GM11168 (cell line): Measurements from ENCODE around the gene SYN1.

Source experiments
- in situ Hi-C: fragments of 300-500 bp; cut with MboI; formaldehyde crosslinking; loops from one replicate; pipeline ENCODE4 v1.12.0; 2022; ENCODE audit warnings: low sequenced_read_pairs; ENCODE audit not compliant: unreplicated experiment

SYN1 gene

DNA sequence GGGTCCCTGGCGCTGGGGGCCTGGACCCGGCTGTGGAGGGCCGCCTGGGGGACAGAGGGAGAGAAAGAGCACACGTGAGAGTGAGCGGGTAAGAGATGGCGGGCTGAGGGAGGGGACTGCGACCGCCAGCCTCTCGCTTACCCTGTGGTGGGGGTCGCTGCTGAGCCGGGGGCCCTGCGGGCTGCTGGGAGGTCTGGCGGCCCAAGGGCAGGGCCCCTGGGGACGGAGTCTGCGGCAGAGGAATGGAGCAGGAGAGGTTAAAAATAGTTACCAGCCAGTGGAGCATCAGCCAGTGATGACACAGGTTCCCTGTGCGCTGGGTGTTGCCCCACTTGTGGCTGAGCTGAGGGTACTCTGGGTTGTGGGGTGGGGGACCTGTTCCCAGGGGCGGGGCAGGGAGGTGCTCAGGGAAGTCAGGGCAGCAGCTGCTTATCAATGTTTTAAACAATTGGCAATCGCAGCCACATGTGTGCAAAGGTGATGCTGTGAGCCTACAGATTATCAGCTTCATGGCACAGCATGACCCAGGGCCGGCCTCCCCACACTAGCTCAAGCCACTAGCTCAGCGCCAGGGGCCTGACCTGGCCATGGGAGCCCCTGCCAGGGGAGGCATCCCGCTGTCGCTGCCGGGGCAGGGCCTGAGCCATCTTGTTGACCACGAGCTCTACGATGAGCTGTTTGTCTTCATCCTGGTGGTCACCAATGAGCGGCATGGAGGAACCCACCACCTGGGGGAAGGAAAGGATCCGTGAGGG lies 44.9 kb downstream of the SYN1 start:
- in situ Hi-C loops, result no loop called here

DNA sequence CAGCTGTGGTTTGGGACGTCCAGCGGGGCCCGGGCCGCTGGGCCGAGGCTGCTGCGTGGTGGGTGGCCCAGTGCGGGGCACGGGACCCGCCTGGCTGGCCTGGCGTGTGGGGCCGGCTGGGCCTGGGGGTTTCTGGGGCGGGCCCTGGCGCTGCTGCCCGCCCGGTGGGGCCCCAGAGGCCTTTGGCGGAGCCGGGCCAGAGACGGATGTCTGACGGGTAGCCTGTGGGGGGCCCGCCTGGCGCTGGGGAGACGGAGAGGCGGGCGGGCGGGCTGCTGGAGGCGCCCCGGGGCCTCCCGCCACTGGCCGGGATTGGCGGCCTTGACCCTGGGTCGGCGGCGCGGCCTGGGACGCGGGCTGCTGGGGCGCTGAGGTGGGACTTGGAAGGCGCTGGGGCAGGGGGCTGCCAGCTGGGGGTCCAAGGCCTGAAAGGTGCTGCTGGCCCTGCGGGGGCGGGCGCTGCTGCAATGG lies 45.5 kb downstream of the SYN1 start:
- in situ Hi-C loops, result no loop called here

DNA sequence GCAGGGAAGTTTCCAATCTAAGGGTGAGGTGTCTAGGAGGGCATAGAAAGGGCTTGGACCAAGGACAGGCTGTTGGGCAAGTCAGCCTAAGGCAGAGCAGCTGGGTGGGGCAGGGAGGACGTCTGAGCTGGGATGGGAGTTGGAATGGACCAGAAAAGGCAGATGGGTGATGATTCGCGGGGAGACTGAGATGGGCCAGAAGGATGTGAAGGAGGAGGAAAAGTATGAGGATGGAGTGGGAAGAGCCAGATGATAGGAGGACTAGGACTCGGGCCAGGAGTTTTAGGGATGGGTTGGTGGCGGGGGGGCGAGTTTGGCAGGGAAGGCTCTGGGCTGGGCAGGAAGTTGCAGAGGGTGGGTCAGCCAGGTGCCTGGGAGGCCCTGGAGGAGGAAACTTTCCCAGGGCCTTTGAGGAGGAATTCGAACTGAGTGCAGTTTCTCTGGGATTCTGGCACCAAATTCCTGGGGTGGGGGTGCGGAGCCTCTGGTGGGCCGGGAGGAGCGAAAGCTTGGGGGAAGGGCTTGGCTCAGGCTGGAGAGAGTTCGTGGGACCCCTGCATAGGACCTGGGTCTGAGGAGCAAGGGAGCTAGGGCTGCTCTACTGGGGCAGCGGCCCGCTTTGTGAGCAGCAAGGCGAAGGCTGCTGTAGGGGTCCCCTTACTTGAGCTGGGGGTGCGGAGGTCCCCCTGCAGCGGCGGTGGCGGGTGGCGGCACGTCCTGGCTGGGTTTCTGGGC lies 46.1 kb downstream of the SYN1 start:
- in situ Hi-C loops, result no loop called here

DNA sequence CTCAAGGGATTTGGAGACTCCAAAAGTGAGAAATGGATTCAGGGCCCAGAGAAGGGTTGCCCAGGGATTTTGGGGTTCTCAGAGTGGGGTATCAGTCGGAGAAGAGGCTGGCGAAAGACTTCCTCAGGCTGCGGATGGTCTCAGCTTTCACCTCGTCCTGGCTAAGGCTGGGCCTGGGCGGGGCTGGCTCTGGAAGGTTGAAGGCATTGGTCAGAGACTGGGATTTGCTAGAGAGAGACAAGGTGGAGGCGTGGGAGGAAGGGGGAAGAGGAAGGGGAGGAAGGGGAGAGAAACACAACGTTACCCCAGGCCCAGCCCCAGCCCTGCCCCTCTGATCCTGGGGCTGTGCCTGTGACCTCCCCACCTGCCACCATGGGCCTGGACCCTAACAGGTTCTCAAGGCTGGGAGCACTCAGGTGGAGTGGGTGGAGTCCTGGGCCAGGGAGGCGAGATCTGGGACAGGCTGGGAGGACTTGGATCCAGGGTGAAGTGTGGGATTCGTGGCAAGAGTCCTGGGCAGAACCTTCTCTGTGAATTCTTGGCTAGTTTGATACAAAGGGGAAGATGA lies 46.8 kb downstream of the SYN1 start:
- in situ Hi-C loops, result no loop called here

DNA sequence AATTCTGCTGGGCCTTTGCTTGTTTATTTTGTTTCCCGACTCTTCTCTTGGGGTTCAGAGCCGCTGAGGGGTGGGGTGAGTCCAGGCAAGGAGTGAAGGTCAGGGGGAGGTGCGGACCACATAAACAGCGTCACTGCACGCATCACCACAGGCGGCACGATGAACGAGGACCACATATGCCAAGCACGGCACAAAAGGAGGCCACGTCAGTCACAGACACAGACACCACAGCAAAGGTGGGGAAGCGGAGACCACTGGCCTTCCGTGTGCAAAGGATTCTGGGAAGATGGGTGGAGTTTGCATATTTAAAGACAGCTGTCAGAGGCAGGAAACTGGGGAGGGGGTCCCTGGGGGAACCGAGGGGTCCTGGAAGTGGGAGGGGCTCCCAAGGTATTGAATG lies 47.8 kb downstream of the SYN1 start:
- in situ Hi-C loops, result no loop called here

DNA sequence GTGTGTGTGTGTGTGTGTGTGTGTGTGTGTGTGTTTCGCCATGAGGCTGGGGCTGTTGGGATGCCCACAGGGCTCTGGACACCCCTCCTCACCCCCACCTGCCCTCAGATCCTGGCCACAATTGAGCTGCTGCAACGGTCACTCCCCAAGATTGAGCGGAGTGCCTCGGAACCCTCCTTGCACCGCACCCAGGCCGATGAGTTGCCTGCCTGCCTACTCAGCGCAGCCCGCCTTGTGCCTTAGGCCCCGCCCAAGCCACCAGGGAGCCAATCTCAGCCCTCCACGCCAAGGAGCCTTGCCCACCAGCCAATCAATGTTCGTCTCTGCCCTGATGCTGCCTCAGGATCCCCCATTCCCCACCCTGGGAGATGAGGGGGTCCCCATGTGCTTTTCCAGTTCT lies 48.4 kb downstream of the SYN1 start:
- in situ Hi-C loops, result no loop called here

DNA sequence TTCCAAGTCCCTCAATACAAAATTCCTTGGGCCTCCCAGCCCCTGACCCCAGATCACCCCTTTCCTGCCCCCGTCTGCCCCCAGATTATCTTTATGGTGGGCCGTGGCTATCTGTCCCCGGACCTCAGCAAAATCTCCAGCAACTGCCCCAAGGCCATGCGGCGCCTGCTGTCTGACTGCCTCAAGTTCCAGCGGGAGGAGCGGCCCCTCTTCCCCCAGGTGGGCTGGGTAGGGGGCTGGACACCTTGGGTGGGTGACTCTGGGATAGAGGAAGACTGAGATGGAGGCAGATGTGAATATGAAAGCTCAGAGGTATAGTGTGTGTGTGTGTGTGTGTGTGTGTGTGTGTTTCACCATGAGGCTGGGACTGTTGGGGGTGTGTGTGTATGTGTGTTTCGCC lies 48.9 kb downstream of the SYN1 start:
- in situ Hi-C loops, result no loop called here

DNA sequence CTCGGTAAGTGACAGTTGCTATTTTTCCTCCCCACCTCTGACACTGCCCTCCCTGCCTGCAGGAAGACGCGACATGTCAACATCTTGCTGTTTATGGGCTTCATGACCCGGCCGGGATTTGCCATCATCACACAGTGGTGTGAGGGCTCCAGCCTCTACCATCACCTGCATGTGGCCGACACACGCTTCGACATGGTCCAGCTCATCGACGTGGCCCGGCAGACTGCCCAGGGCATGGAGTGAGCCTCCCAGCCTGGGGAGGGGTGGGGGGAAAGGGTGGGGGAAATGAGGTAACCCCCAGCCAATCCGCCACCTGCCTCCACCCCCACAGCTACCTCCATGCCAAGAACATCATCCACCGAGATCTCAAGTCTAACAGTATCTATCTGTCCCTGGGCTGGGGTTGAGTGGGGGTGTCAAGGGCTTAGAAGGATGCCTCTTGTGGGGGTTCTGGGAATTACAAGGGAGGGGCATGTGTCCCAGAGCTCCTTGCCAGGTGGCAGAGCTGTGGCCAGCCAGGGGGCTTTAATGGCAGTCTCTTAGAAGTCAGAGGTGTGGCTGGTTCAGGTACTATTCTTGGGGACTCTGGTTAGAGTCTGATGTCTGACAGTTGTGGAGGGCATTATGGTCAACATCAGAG lies 50.9 kb downstream of the SYN1 start:
- in situ Hi-C loops, result no loop called here

DNA sequence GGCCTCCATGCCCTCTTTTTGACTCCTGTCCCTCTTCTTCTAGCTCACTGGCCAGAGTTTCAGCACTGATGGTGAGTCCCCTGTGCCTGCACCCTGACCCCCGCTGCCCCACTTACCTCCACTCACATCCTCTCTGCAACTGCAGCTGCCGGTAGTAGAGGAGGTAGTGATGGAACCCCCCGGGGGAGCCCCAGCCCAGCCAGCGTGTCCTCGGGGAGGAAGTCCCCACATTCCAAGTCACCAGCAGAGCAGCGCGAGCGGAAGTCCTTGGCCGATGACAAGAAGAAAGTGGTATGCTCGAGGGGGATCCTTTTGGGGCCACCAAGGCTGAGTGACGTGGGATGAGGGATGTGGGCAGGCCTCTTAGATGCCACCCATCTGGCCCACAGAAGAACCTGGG lies 52.8 kb downstream of the SYN1 start:
- in situ Hi-C loops, result no loop called here

DNA sequence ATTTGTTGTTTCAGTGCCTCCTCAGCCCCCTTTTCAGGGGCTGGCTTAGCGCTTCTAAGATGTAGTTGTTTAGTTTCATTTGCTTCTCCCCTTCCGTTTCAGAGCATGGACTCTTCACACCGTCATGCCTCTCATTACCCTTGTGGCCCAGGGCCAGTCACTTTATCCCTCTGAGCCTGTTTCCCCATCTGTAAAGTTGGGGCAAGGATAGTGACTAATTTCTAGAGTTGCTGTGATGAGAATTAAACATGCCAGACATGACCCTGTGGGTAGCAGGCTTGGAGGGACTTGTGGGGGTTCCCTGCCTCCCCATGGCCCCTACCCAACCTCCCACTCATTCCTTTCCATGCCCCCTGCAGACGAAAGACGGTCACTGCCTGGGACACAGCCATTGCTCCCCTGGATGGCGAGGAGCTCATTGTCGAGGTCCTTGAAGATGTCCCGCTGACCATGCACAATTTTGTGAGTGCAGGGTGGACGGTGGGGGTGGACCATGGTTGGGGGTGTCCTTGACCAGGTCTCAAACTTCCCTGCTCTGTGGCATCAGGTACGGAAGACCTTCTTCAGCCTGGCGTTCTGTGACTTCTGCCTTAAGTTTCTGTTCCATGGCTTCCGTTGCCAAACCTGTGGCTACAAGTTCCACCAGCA lies 55.1 kb downstream of the SYN1 start:
- in situ Hi-C loops, result no loop called here

DNA sequence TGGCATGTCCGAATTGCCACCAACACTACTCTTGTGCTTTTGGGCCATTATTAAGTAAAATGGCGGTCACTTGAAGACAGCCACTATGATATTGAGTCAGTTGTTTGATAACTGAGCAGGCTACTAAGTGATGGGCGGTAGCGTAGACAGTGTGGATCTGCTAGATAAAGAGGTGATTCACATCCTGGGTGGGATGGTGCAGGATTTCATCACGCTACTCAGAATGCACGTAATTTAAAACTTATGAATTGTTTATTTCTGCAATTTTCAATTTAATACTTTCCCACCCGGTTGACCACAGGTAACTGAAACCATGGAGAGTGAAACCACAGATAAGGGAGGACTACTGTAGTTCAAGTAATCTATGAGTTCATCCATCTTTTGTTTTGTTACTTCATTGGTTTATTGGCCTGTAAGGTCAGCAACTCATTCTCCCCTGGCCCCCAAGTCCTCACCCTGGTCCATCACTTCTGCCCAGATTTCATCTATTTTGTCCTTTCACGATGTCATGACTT lies 55.8 kb downstream of the SYN1 start:
- in situ Hi-C loops, result no loop called here

DNA sequence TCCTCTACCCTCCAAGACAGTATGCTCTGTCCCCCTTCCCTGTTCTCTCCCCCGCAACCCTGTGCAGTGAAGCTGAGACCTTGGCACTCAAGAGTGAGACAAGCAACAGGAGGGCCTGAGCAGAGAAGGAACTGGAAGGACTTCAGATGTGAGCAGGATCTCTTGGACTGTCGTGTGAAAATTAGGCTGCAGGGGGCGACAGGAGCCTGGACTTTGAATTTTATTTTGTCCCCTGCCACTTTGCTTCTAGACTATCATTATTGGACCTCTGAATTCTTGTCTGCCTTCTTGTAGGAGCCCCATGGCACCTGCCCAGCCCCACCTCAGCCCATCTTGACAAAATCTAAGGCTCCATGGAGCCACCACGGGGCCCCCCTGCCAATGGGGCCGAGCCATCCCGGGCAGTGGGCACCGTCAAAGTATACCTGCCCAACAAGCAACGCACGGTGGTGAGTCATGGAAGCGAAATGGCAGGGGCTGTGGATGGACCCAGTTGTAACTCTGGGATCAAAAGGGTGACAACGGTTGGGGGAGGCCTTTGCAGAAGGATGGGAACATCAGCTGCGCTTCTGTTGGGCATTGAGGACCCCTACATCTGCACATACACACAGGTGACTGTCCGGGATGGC lies 56.9 kb downstream of the SYN1 start:
- in situ Hi-C loops, result no loop called here

DNA sequence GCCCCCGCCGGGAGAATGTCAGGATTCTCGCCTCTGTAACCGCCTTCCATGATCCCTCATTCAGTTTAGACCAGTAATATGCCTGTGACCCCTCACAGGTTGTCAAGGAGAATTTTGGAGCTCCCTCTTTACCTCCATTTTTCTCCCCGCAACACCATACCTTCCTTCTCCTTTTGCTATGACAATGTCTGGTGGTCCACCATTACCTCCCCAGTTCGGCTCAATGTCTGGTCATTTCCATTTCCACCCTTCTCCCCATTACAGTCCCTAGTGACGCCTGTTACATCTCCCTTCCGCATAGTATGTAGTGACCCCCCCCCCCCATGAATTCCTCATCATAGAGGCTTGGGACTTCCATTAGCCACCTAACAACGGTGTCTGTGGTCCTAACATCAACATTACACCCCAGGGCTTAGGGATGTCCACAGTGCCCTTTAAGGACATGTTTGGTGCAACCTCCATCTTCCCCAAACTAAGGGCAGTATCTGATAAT lies 58.0 kb downstream of the SYN1 start:
- in situ Hi-C loops, result no loop called here

DNA sequence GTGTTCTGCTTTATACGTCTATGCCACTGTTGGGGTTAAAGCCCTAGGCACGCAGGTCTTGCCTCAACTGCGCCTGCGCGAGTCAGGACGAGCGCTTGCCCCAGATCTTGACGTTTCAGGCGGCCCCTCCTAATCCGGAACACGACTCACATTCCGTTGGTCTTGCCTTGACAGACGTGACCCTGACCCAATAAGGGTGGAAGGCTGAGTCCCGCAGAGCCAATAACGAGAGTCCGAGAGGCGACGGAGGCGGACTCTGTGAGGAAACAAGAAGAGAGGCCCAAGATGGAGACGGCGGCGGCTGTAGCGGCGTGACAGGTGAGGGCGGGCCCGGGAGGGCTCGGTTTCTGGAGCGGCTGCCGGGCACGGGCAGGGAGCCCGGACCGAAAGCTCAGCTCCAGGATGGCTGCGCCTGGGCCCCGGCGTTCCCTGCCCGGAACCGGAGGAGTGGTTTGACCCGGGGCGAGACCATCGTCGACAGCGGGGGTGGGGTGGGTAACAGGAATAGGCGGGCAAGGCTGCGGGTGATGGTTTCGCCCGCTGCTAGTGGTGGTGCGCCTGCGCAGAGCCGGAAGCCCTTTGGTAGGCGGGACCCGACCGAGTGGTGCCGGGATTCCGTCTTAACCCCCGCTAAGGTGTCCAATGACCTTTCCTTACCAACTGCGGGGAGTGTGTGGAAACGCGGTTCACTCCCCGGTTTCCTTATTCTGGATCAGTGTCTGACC lies 58.6 kb downstream of the SYN1 start, which contains the start of gene ARAF:
Gene ARAF, plus strand, starts transcription at position 272 of the 725 bp plus-strand sequence. CDS start 1,763 bp downstream, outside the sequence.
- in situ Hi-C loops, result no loop called here

DNA sequence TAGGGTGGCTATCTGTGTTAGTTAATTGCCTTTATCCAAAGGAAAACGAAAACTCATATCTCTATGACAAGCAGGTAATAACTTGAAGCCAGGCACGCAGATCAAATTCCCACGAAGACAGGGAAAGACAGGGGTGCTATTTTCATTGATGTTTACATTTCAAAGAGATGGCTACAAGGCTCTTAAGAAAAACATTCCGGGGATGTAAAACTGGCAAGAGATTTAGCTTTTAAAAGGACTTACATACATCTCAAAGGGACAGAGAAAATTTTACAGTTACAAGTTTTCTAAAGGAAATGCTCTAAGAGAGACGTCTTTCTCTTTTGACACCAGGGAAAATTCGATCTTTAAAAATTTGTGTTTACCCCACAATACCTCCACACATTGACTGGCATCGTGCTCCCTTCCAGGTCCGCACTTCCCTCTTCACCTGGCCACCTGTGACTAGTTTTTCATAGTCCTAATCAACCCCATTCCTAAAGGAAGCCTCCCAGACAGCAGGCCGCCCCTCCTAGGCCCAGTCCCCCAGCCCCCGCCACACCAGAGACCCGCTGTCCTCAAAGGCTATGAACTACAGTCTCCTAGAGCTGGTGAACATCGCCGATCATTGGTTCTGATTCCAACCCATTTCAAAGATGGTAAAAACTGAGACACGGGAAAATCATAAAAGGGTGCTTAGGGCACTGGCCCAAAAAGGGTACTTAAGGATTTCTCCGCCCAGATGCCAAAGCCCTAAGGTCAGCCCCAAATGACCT lies 59.3 kb downstream of the SYN1 start:
- in situ Hi-C loops, result no loop called here

DNA sequence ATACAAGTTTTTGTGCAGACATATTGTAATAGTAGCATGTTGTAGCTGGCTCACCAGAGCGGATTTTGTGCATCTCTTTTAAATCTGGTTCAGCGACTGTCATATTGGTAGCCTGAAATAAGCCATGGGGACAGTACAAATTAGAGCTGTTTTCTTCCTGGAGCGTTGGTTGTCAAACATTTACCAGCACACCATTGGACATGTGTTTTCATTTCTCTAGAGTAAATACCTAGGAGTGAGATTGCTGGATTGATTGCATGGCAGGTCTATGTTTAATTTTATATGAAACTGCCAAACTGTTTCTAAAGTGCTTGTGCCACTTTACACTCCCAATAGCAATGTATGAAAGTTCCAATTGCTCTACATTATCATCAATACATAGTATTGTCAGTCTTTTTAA lies 61.2 kb downstream of the SYN1 start:
- in situ Hi-C loops, result no loop called here

DNA sequence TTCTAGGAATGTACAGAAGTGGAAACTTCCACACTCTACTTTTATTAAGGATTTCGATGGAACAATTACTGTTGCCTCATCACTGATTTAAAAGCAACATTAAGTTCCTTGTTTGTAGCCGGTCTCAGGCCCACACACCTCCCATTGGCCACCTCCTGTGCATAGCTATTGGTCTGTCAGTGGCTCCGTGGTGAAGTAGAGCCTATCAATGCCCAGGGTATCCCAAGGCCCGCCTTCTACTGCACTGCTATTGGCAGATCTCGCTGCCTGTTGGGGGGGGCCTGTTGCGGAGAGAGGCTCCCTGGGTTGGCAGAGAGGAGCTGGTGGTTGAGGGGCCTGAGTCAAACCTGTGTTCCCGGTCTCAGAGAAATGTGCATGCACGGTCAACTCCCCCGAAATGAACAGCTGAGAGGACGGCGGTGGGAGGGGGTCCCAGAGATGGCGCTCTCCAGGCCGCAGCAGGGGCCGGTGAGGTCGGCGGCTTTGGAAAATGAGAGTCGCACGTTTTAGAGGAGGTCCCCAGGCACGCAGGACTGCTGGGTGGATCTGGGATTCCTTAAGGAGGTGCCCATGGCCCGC lies 63.5 kb downstream of the SYN1 start:
- in situ Hi-C loops, result no loop called here

DNA sequence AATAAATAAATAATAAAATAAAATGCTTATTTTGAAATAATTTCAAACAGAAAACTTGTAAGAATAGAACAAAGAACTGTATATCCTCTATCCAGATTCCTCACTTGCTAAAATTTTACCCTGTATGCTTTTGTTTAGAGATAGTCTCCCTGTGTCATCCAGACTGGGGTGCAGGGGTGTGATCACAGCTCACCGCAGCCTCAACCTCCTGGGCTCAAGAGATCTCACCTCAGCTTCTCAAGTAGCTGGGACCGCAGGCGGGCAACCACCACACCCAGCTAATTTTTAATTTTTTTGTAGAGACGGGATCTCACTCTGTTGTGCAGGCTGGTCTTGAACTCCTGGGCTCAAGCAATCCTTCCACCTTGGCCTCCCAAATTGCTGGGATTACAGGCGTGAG lies 76.2 kb downstream of the SYN1 start:
- in situ Hi-C loops, result no loop called here
